ENCODE measurements around the gene SON. TPM values are rescaled to one million over a fixed set of nuclear protein-coding genes. Genes with fewer than 3 reads are reported as not detected.

The SON gene
- total RNA-seq, 2 experiments from 2014 or later: 243 to 352 TPM

- TF ChIP-seq EZH2phosphoT487 (IDR thresholded peaks at IDR 0.05; ENCODE audit: borderline replicate concordance, low read depth, low read length) (no peak), CTCF (conservative IDR thresholded peaks at IDR 0.05; ENCODE audit: low read length) (no peak)
- no peak for DNase-seq (ENCODE audit: low spot score)
- H3K27ac ChIP-seq (ENCODE audit: low read depth, low read length, poor library complexity, severe bottlenecking): no peak overlapping the region
- no peak overlapping the region for H3K4me3 ChIP-seq (ENCODE audit: low read depth, low read length, poor library complexity, severe bottlenecking)
- BruUV-seq (replicated peaks): no TSS peak
- ChIA-PET POLR2A (interaction anchor here (0.6 kb wide), 1 partner anchor 91 kb away, joined by 3 read pairs; no protein-coding TSS in a partner anchor), CTCF (ENCODE audit: unreplicated experiment) (no interaction called here)
- no peaks in the 10 kb centered on the region for H3K9me2 ChIP-seq (ENCODE audit: insufficient read depth, low read length)
- intact Hi-C loops (cut with micrococcal nuclease; ENCODE audit: unreplicated experiment): no loop called here
- H3K9me3 ChIP-seq (ENCODE audit: low read length): no peaks in the 10 kb centered on the region
- H4K20me1 ChIP-seq (ENCODE audit: insufficient read depth, low read length): no peaks in the 10 kb centered on the region
- H3K79me2 ChIP-seq (ENCODE audit: insufficient read depth, low read depth, low read length): no peaks in the 10 kb centered on the region
- no peak overlapping the region for H3K4me2 ChIP-seq (ENCODE audit: low read length)
- H2AFZ ChIP-seq (ENCODE audit: low read length): no peak overlapping the region
- H3K4me1 ChIP-seq (ENCODE audit: insufficient read depth, low read length, poor library complexity, severe bottlenecking): no peaks in the 10 kb centered on the region
- H3K36me3 ChIP-seq (ENCODE audit: insufficient read depth, low read length): peaks cover 99% of the 10 kb centered on the region
These were observed 32.0 kb upstream of the SON start for GRCh38 chr21:33510826-33511225.

GRCh38 chr21:33511639-33512038 is 31.2 kb upstream of the SON start:
- H3K4me3 ChIP-seq (ENCODE audit: low read depth, low read length, poor library complexity, severe bottlenecking): no peak overlapping the region
- H3K4me2 ChIP-seq (ENCODE audit: low read length): no peak overlapping the region
- no TSS peak for BruUV-seq (replicated peaks)
- DNase-seq (ENCODE audit: low spot score): no peak
- ChIA-PET CTCF (ENCODE audit: unreplicated experiment) (no interaction called here), POLR2A (interaction anchor here (0.6 to 0.7 kb wide), 2 partner anchors 27 to 90 kb away, joined by 3 read pairs; no protein-coding TSS in a partner anchor)
- TF ChIP-seq EZH2phosphoT487 (IDR thresholded peaks at IDR 0.05; ENCODE audit: borderline replicate concordance, low read depth, low read length) (no peak), CTCF (conservative IDR thresholded peaks at IDR 0.05; ENCODE audit: low read length) (no peak)
- H3K36me3 ChIP-seq (ENCODE audit: insufficient read depth, low read length): peaks cover 100% of the 10 kb centered on the region
- no peak overlapping the region for H2AFZ ChIP-seq (ENCODE audit: low read length)
- H3K27ac ChIP-seq (ENCODE audit: low read depth, low read length, poor library complexity, severe bottlenecking): no peak overlapping the region
- intact Hi-C loops (cut with micrococcal nuclease; ENCODE audit: unreplicated experiment): no loop called here
- H3K79me2 ChIP-seq (ENCODE audit: insufficient read depth, low read depth, low read length): no peaks in the 10 kb centered on the region
- H3K9me2 ChIP-seq (ENCODE audit: insufficient read depth, low read length): no peaks in the 10 kb centered on the region
- H4K20me1 ChIP-seq (ENCODE audit: insufficient read depth, low read length): no peaks in the 10 kb centered on the region
- H3K4me1 ChIP-seq (ENCODE audit: insufficient read depth, low read length, poor library complexity, severe bottlenecking): no peaks in the 10 kb centered on the region
- H3K9me3 ChIP-seq (ENCODE audit: low read length): no peaks in the 10 kb centered on the region

GRCh38 chr21:33512481-33512880 is 30.4 kb upstream of the SON start:
- Histone ChIP-seq H3K79me2 (ENCODE audit: insufficient read depth, low read depth, low read length) (no peaks in the 10 kb centered on the region), H3K9me3 (ENCODE audit: low read length) (no peaks in the 10 kb centered on the region), H3K36me3 (ENCODE audit: insufficient read depth, low read length) (peaks cover 100% of the 10 kb centered on the region), H3K4me2 (ENCODE audit: low read length) (no peak overlapping the region), H3K4me1 (ENCODE audit: insufficient read depth, low read length, poor library complexity, severe bottlenecking) (no peaks in the 10 kb centered on the region), H3K27ac (ENCODE audit: low read depth, low read length, poor library complexity, severe bottlenecking) (no peak overlapping the region), H3K9me2 (ENCODE audit: insufficient read depth, low read length) (no peaks in the 10 kb centered on the region), H4K20me1 (ENCODE audit: insufficient read depth, low read length) (no peaks in the 10 kb centered on the region), H3K4me3 (ENCODE audit: low read depth, low read length, poor library complexity, severe bottlenecking) (no peak overlapping the region), H2AFZ (ENCODE audit: low read length) (no peak overlapping the region)
- intact Hi-C loops (cut with micrococcal nuclease; ENCODE audit: unreplicated experiment): no loop called here
- POLR2A ChIA-PET: interaction anchor here (0.6 to 0.7 kb wide), 2 partner anchors 41 to 138 kb away, joined by 3 to 5 read pairs; no protein-coding TSS in a partner anchor
- DNase-seq (ENCODE audit: low spot score): no peak
- TF ChIP-seq CTCF (conservative IDR thresholded peaks at IDR 0.05; ENCODE audit: low read length) (no peak), EZH2phosphoT487 (IDR thresholded peaks at IDR 0.05; ENCODE audit: borderline replicate concordance, low read depth, low read length) (no peak)
- BruUV-seq (replicated peaks): no TSS peak
- CTCF ChIA-PET (ENCODE audit: unreplicated experiment): no interaction called here
